Aorta (tissue), 5 donors: ENCODE results near the gene PIK3R6. TPM values are rescaled to one million over a fixed set of nuclear protein-coding genes. Genes with fewer than 3 reads are reported as not detected.

Source experiments
- ATAC-seq: fragments of 200-7000 bp; cut with Tn5 transposase; one replicate; pipeline ENCODE4 v1.9.1; 2022; ENCODE audit warnings: moderate library complexity; ENCODE audit not compliant: low FRiP score
- DNase-seq, 2 donors: peaks; one replicate each; pipeline ENCODE4 v3.0.0-alpha.2; 2020
- H3K27ac ChIP-seq, 2 donors: one replicate each; pipeline ENCODE4 v1.5.1; 2013; ENCODE audit warnings: low read length in 2 of 2, mild to moderate bottlenecking in 2 of 2, moderate library complexity in 2 of 2, control low read depth in 1 of 2, inconsistent platforms in 1 of 2, low read depth in 1 of 2
- H3K27me3 ChIP-seq, 2 donors: one replicate each; pipeline ENCODE4 v1.6.1; 2013; ENCODE audit warnings: control low read depth in 1 of 2, low read length in 1 of 2, mild to moderate bottlenecking in 1 of 2, moderate library complexity in 1 of 2; ENCODE audit not compliant: insufficient read depth in 2 of 2, control insufficient read depth in 1 of 2
- H3K36me3 ChIP-seq, 2 donors: one replicate each; pipeline ENCODE4 v1.6.1; 2013; ENCODE audit warnings: control low read depth in 1 of 2, low read length in 1 of 2, mild to moderate bottlenecking in 1 of 2; ENCODE audit not compliant: insufficient read depth in 2 of 2, control insufficient read depth in 1 of 2
- H3K4me1 ChIP-seq, 2 donors: one replicate each; pipeline ENCODE4 v1.6.1; 2013; ENCODE audit warnings: low read length in 2 of 2, control low read depth in 1 of 2, mild to moderate bottlenecking in 1 of 2, moderate library complexity in 1 of 2; ENCODE audit not compliant: insufficient read depth in 2 of 2, control insufficient read depth in 1 of 2
- H3K4me3 ChIP-seq, 2 donors: one replicate each; pipeline ENCODE4 v1.5.1; 2013; ENCODE audit warnings: low read length in 2 of 2, control low read depth in 1 of 2, mild to moderate bottlenecking in 1 of 2
- H3K9me3 ChIP-seq: one replicate; pipeline ENCODE4 v1.6.1; 2013; ENCODE audit warnings: mild to moderate bottlenecking, low read length; ENCODE audit not compliant: control insufficient read depth
- WGBS, 2 donors: extraction: QIAGEN DNeasy Blood & Tissue Kit; methylation state at CpG; one replicate each; pipeline ENCODE4 v1.1.7; 2013; 5-methylcytosine and 5-hydroxymethylcytosine counted together
- intact Hi-C, 2 donors: fragments of 100-400 bp; cut with DNase I; formaldehyde crosslinking; loops; one replicate each; pipeline versions ENCODE4 v1.14.2 to v1.15.0; 2022
- polyA plus RNA-seq, 2 donors: library from polyadenylated mRNA; stranded (reverse); fragments of 200-250 nt; gene quantifications; one replicate each; pipeline ENCODE4 v1.2.3, GENCODE V29; 2013
- total RNA-seq, 2 donors: library from RNA; stranded (reverse); fragmentation: NEBNext Ultra II Directional; extraction: Animal tissue kit (Norgen Biotek cat#: 25700); gene quantifications; one replicate each; pipeline ENCODE4 v1.2.1, GENCODE V29; 2021
- donor health status: healthy with polysubstance abuse.
- donor health status: Bipolar disorder and iron deficiency.
- donor health status: DM: no; HTN: no; CAD: no.
- donor health status: DM: no; HTN: no; CAD: no.
- donor health status: DM: yes; HTN: yes; CAD: no.

Gene PIK3R6
- total and polyA plus RNA-seq, 4 donors, result 0.10 to 3.5 (median 1.0) TPM

DNA sequence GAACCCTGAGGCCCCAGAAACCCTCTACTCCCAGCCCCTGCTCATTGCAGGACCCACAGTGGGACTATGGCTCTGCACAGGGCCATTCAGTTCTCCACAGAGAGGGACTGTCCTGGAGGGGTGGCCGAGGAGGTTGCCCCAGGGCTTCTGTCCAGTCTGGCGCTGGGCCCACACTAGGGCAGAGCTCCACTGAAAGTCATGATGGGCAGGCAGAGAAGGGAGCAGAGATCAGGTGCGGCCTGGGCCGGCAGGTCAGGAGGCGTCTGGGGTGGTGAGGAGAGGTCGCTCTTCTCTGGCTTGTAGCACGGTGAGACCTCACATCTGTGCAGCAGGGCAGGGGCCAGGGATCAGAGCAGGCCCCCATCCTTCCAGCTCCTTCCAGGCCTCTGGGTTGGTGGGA lies 13.0 kb upstream of the PIK3R6 start:
- intact Hi-C loops, result no loop called here
- Histone ChIP-seq H3K36me3 (no peaks in the 10 kb centered on the region), H3K27me3 (no peaks in the 10 kb centered on the region), H3K9me3 (no peaks in the 10 kb centered on the region), H3K4me1 (no peaks in the 10 kb centered on the region), H3K4me3 (no peak overlapping the region), H3K27ac (no peak overlapping the region)
- ATAC-seq (no peak), DNase-seq (peak in 1 of 2 donors; percentile 72)
- 94 to 96% methylated on average over 7 of the region's 7 CpGs for WGBS, 2 donors

DNA sequence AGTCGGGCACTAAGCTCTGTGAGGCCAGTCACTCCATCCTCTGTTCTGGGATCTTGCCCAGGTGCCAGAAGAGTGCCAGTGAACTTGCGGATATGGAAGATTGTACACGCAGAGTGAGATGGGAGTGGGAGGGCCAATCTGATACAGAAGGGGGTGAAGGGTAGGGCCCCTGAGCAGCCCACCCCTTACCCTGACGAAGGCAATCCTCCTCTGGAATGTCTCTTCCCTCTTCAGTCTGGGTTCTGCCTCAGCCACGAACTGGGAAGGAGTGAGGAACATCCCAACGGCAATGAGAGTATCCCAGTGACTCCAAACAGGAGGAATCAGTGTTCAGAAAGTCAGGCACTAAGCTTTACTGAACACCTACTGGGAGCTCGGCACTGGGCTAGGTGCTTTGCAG lies 11.9 kb upstream of the PIK3R6 start:
- DNase-seq, result peak in 1 of 2 donors; percentile 33
- no peaks in the 10 kb centered on the region for H3K36me3 ChIP-seq
- H3K27me3 ChIP-seq, result no peaks in the 10 kb centered on the region
- intact Hi-C loops, result no loop called here
- no peak for ATAC-seq
- no peak overlapping the region for H3K27ac ChIP-seq
- H3K4me1 ChIP-seq, result no peaks in the 10 kb centered on the region
- H3K9me3 ChIP-seq, result no peaks in the 10 kb centered on the region
- 55 to 63% methylated on average over 7 of the region's 7 CpGs for WGBS, 2 donors
- H3K4me3 ChIP-seq, result no peak overlapping the region

DNA sequence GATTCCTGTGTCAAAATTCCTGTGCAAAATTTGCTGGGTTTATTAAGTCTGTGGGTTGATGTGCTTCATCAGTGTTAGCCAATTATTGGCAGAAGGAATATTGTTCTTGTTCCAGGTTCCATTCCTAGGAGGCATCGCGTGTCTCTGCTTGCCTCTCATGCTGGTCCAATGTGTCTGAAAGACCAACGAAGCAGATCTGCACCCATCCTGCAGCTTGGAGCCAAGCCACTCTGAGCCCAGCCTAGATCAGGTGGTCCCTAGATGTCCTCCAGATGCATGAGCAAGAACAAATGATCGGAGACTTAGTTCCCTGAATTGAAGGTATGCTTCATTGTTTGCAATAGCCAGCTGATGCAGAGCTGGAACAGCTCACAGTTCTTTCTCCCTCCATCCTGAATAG lies 10.5 kb upstream of the PIK3R6 start:
- Histone ChIP-seq H3K27ac (no peak overlapping the region), H3K4me1 (no peaks in the 10 kb centered on the region), H3K27me3 (no peaks in the 10 kb centered on the region), H3K36me3 (no peaks in the 10 kb centered on the region), H3K9me3 (no peaks in the 10 kb centered on the region), H3K4me3 (no peak overlapping the region)
- DNase-seq (peak in 1 of 2 donors; percentile 17), ATAC-seq (no peak)
- intact Hi-C loops, result no loop called here
- 80 to 84% methylated on average over 4 of the region's 4 CpGs for WGBS, 2 donors

DNA sequence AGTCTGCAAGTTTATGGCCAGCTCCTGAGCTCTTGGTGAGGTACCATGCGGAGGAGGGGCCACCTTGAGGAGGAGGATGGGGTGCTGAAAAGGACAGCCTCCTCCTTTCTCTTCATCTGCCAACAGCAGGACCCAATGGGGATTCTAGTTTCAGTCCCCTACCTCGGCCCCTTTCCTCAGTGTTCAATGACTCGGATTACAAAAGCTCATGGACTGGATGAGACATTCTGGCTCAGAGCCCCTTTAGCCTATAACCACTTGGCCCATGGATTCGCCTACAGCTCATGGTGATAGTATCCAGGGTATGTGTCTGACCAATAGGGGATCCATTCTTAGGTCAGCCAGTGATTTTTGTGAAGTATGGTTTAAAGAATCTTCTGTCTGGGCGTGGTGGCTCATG lies 8.5 kb upstream of the PIK3R6 start:
- no peak for DNase-seq
- Histone ChIP-seq H3K4me3 (no peak overlapping the region), H3K27me3 (no peaks in the 10 kb centered on the region), H3K4me1 (no peaks in the 10 kb centered on the region), H3K27ac (no peak overlapping the region), H3K36me3 (no peaks in the 10 kb centered on the region), H3K9me3 (peaks cover 2% of the 10 kb centered on the region)
- intact Hi-C loops, result no loop called here
- no peak for ATAC-seq
- 69 to 86% methylated on average over 5 of the region's 5 CpGs for WGBS, 2 donors

DNA sequence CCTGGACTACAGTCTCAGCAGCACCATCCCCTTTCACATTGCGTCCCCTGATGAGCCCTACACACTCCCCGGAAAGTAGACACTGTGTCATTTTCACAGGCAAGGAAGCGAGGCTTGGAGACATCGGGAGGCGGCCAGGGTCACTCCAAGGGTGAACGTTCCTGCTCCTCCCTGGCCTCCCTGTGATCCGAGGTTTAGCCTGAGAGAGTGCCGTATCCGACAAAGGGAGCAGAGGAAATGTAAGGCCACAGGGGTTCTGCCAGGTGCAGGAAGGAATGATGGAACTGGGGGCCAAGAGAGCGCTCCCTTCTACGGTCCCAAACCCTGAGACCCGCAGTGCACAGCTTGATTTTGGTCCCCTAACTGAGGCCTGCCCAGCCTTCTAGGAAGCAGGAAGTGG lies 8.0 kb upstream of the PIK3R6 start:
- Histone ChIP-seq H3K27ac (no peak overlapping the region), H3K27me3 (no peaks in the 10 kb centered on the region), H3K36me3 (no peaks in the 10 kb centered on the region), H3K4me1 (no peaks in the 10 kb centered on the region), H3K4me3 (no peak overlapping the region), H3K9me3 (peaks cover 2% of the 10 kb centered on the region)
- ATAC-seq (no peak), DNase-seq (peak in 1 of 2 donors; percentile 34)
- intact Hi-C loops, result no loop called here
- WGBS, 2 donors, result 84 to 87% methylated on average over 12 of the region's 12 CpGs

DNA sequence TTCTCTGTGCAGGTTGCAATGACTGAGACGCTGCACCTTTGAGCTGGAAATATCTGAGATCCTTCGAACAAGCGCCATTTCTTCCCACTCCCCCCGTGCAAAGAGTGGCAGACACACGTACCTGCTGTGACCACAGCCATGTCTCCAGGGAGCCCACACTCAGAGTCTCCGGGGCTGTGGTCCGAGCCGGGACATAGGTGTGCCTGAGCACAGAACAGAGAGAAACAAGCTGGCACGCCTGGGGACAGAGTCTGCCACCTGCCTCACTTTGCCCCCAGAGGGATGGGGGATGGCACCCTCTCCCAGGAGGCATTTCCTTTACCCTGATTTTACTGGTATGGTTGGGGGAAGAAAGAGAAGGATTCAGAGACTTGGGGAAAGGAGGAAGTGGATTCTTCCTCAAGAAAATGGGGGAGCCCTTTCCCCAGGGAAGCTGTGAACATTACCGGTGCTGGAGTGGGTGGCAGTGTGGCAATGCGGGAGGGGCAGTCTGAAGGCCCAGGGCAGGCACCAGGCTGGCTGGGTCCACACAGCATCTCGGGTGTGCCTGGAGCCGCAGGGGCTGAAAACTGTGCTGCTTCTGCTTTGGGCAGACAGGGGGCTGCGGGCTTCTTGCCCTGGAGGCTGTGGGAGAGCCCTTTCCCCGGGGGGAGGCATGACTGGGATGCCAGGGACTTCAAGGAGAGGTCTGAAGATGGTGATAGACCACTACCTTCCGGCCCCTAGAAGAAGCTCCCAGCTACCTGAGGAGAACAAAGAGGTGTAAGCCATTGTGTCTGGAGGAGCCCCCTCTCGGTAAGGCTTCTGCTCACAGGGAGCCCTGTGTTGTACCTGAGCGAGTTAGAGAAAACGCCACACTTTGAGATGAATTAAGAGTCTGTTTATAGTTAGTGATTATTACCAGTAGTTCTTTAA lies 6.6 kb upstream of the PIK3R6 start:
- no peaks in the 10 kb centered on the region for H3K36me3 ChIP-seq
- DNase-seq (no peak), ATAC-seq (no peak)
- no peaks in the 10 kb centered on the region for H3K27me3 ChIP-seq
- WGBS, 2 donors, result 61 to 66% methylated on average over 19 of the region's 19 CpGs
- no peaks in the 10 kb centered on the region for H3K4me1 ChIP-seq
- no peak overlapping the region for H3K4me3 ChIP-seq
- no peak overlapping the region for H3K27ac ChIP-seq
- intact Hi-C loops, result no loop called here
- H3K9me3 ChIP-seq, result peaks cover 2% of the 10 kb centered on the region

DNA sequence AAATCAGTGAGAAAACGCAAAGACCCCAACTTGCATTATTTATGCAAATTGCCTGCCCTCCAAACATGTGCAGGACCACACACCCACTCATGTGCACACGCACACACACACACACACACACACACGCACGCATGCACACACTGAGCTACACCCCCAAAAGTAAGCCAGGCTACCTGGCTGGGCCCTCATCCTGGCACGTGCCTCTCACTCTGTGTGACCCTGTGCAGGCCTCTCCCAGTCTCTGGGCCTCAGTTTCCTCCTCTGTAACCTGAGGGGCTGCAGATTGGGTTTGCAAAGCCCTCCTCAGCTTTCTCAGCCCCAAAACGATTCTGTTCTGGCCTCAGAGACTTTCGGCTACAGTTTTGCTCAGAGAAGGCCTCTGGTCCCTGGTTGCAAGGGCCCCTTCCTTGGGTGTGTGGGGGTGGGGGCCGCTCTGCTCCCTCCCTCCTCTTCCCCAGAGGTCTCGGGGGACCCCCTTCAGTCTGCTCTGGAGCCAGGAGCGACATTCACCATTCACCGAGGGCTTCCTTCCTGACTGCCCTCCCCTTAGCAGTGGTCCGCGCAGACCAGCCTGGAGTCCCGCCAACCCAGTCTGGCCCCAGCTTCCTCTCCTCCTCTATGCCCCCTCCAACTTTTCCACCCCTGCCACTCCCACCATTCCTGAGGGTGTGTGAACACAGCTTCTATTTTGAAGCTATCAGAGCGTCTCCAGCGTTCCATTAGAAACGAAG lies 5.4 kb upstream of the PIK3R6 start:
- DNase-seq, result peak in 1 of 2 donors; percentile 59
- intact Hi-C loops, result no loop called here

DNA sequence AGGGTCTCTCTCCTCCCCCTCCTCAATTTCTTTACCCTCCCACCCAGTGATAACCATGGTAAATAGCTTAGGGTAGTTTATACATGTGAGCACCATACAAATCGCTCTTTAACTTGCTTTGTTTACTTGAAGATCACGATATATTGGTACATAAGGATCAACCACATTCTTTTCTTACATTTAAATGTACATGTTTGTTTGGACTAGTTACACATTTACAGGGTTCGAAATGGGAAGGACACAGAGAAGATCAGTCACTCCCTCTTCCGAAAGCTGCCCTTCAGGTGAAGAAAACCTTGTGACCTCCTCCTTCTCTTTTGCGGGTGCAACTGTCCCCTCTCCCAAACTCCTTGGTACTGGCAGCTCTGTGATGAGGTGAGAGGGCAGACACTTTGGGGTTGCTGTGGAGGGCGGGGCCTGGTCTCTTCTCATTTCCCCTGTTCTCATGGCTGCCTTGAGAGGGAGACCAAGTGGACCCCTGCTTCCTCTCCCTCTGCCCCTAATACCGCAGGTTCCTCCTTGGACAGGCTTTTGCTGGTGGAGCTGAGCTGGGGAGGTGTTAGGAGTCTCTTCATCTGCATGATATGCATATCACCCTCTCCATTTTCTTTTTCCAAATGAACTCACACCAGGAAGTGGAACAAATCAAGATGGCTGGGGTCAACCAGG lies 4.7 kb upstream of the PIK3R6 start:
- H3K27me3 ChIP-seq, result no peaks in the 10 kb centered on the region
- 91 to 93% methylated on average over 7 of the region's 7 CpGs for WGBS, 2 donors
- no peaks in the 10 kb centered on the region for H3K36me3 ChIP-seq
- ATAC-seq, result no peak
- H3K9me3 ChIP-seq, result peaks cover 2% of the 10 kb centered on the region
- no peaks in the 10 kb centered on the region for H3K4me1 ChIP-seq
- H3K27ac ChIP-seq, result no peak overlapping the region
- no peak overlapping the region for H3K4me3 ChIP-seq
- peak in 1 of 2 donors; percentile 20 for DNase-seq
- intact Hi-C loops, result no loop called here

More for the DNA sequence above, 5.4 kb upstream of the PIK3R6 start:
- 45 to 46% methylated on average over 17 of the region's 17 CpGs for WGBS, 2 donors
- no peak overlapping the region for H3K4me3 ChIP-seq
- no peak overlapping the region for H3K27ac ChIP-seq
- H3K36me3 ChIP-seq, result no peaks in the 10 kb centered on the region
- no peak for ATAC-seq
- no peaks in the 10 kb centered on the region for H3K27me3 ChIP-seq
- H3K4me1 ChIP-seq, result no peaks in the 10 kb centered on the region
- peaks cover 2% of the 10 kb centered on the region for H3K9me3 ChIP-seq
